Glutamatergic neuron (in vitro differentiated cells): ENCODE measurements around the gene FCER1A. TPM values are rescaled to one million over a fixed set of nuclear protein-coding genes. Genes with fewer than 3 reads are reported as not detected.

ENCODE experiments used
- DNase-seq: peaks from one replicate; pipeline ENCODE4 v3.0.0; 2022
- H3K27ac Mint-ChIP-seq: one replicate; pipeline ENCODE4 v1.8.0; 2020; ENCODE audit warnings: mild to moderate bottlenecking, mixed read lengths, inconsistent platforms; ENCODE audit not compliant: unreplicated experiment
- H3K27me3 Mint-ChIP-seq: one replicate; pipeline ENCODE4 v1.8.0; 2020; ENCODE audit warnings: mild to moderate bottlenecking, moderate library complexity, mixed read lengths, inconsistent platforms; ENCODE audit not compliant: unreplicated experiment
- H3K36me3 Mint-ChIP-seq: one replicate; pipeline ENCODE4 v1.8.0; 2020; ENCODE audit warnings: mild to moderate bottlenecking, mixed read lengths, inconsistent platforms; ENCODE audit not compliant: unreplicated experiment
- H3K4me1 Mint-ChIP-seq: one replicate; pipeline ENCODE4 v1.8.0; 2020; ENCODE audit warnings: mild to moderate bottlenecking, low read depth, mixed read lengths, inconsistent platforms; ENCODE audit not compliant: unreplicated experiment
- H3K4me3 Mint-ChIP-seq: one replicate; pipeline ENCODE4 v1.8.0; 2020; ENCODE audit warnings: mild to moderate bottlenecking, mixed read lengths, inconsistent platforms; ENCODE audit not compliant: unreplicated experiment
- H3K9me3 Mint-ChIP-seq: one replicate; pipeline ENCODE4 v1.8.0; 2020; ENCODE audit warnings: mild to moderate bottlenecking, moderate library complexity, mixed read lengths, inconsistent platforms; ENCODE audit not compliant: unreplicated experiment
- CTCF ChIP-seq: fragments of 200-600 bp; sonication (generic); IDR thresholded peaks from one replicate; pipeline ENCODE4 v1.5.0; 2021; ENCODE audit not compliant: partially characterized antibody, unreplicated experiment
- total RNA-seq: library from RNA; stranded (reverse); fragmentation: NEBNext Ultra II Directional; extraction: Animal tissue kit (Norgen Biotek cat#: 25700); gene quantifications from one replicate; pipeline ENCODE4 v1.2.1, GENCODE V29; 2021; ENCODE audit not compliant: unreplicated experiment

FCER1A gene
- total RNA-seq, 1 donor from 2014 or later: not detected

DNA sequence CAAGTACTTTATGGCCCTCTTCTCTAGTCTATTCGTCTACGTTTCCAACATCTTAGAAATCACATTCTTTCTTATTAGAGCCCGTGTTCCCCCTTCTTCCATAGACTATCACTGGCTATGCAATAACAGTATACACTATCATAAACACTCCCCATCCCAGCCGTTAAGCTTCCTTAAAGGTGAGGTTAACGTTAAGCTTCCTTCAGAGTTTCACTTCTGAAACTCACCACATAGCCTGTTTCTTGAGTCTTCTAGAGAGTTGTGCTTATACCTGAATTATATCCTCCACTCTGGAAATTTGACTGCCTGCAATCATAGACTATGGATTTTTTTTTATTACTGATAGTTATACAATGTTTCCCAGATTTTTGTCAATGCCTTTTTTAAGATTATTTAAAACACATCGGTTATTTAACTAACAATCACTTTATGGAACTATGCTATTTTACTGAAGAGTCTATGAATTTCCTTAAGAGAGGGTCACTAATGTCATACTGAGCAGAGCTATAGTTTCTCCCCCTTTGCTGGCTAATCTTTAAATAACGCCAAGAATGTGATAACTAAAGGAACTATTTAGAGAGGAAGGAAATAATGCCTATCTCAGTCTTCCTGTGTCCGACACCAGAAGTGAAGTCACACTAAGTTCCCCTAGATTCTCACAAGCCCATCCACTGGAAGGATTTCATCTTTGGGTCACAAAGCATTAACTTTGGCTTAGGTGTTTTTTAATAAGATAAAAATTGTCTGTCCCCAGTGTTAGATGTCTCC, 16.8 kb downstream of the FCER1A start:
- H3K36me3 Mint-ChIP-seq: peaks cover 6% of the 10 kb centered on the region
- H3K4me1 Mint-ChIP-seq: no peaks in the 10 kb centered on the region
- TF ChIP-seq CTCF: no peak
- DNase-seq: no peak
- no peak overlapping the region for H3K4me3 Mint-ChIP-seq
- no peaks in the 10 kb centered on the region for H3K9me3 Mint-ChIP-seq
- H3K27ac Mint-ChIP-seq: no peak overlapping the region
- H3K27me3 Mint-ChIP-seq: no peaks in the 10 kb centered on the region

DNA sequence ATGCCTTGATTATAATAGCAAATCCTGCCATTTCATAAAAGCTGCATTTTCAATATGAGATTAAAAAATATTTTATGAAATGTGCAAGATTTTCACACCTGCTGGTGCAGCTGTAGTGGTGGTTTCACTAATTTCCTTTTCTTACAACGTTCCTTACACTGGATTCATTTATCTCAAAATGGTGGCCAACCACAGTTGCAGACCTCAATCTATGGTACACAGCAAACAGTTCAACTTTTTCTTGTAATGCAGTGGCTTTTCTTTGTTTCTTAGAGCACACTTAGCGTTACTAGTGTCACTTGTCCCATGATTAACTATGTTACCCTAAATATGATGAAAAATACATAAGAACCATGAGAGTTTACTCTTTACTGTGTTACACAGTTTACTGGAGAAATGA, 32.7 kb downstream of the FCER1A start:
- no peak for TF ChIP-seq CTCF
- no peaks in the 10 kb centered on the region for H3K4me1 Mint-ChIP-seq

GRCh38 chr1:159338018-159338417, 35.9 kb downstream of the FCER1A start:
- DNase-seq: no peak

More for the DNA sequence above, 32.7 kb downstream of the FCER1A start:
- Mint-ChIP-seq H3K36me3 (no peaks in the 10 kb centered on the region), H3K27me3 (no peaks in the 10 kb centered on the region), H3K27ac (no peak overlapping the region), H3K4me3 (no peak overlapping the region), H3K9me3 (no peaks in the 10 kb centered on the region)
- no peak for DNase-seq

DNA sequence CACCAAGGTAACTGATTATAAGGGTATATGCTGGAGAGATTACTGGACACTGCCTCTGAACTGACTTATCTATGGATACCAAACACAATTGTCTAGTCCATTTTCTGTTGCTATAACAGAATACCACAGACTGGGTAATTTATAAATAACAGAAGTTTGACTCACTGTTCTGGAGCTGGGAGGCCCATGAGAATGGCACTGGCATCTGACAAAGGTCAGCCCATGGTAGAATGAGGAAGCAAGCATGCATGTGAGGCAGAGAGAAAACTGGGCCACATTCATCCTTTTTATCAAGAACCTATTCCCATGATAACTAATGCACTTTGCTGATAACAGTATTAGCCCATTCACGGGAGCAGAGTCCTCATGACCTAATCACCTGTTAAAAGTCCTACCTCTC, 37.4 kb downstream of the FCER1A start:
- no peaks in the 10 kb centered on the region for H3K27me3 Mint-ChIP-seq
- TF ChIP-seq CTCF: no peak
- no peak overlapping the region for H3K27ac Mint-ChIP-seq
- H3K36me3 Mint-ChIP-seq: no peaks in the 10 kb centered on the region
- no peaks in the 10 kb centered on the region for H3K4me1 Mint-ChIP-seq
- no peak overlapping the region for H3K4me3 Mint-ChIP-seq
- no peak for DNase-seq
- no peaks in the 10 kb centered on the region for H3K9me3 Mint-ChIP-seq

More at GRCh38 chr1:159338018-159338417, 35.9 kb downstream of the FCER1A start:
- Mint-ChIP-seq H3K4me3 (no peak overlapping the region), H3K27ac (no peak overlapping the region), H3K9me3 (no peaks in the 10 kb centered on the region), H3K4me1 (no peaks in the 10 kb centered on the region), H3K36me3 (no peaks in the 10 kb centered on the region), H3K27me3 (no peaks in the 10 kb centered on the region)
- TF ChIP-seq CTCF: no peak

- Mint-ChIP-seq H3K27me3 (no peaks in the 10 kb centered on the region), H3K4me1 (no peaks in the 10 kb centered on the region), H3K4me3 (no peak overlapping the region), H3K27ac (no peak overlapping the region), H3K36me3 (no peaks in the 10 kb centered on the region), H3K9me3 (no peaks in the 10 kb centered on the region)
- no peak for TF ChIP-seq CTCF
- no peak for DNase-seq
Observed at GRCh38 chr1:159341736-159342135, 39.6 kb downstream of the FCER1A start.
